ENCODE data around the gene UNKL. TPM values are rescaled to one million over a fixed set of nuclear protein-coding genes. Genes with fewer than 3 reads are reported as not detected.

UNKL gene
- total RNA-seq, 1 donor from 2014 or later, result 26.2 TPM

GRCh38 chr16:1345651-1346421, 68.7 kb downstream of the UNKL start:
- Mint-ChIP-seq H3K4me1 (peaks cover 9% of the 10 kb centered on the region), H3K9me3 (no peaks in the 10 kb centered on the region), H3K27ac (ENCODE audit: unreplicated experiment) (no peak overlapping the region), H3K4me3 (no peak overlapping the region), H3K36me3 (ENCODE audit: low read depth) (no peaks in the 10 kb centered on the region), H3K27me3 (ENCODE audit: low read depth) (peaks cover 13% of the 10 kb centered on the region)
- no peak for TF ChIP-seq CTCF (conservative IDR thresholded peaks at IDR 0.05)
- DNase-seq (ENCODE audit: low read depth, low spot score), result no peak

GRCh38 chr16:1345087-1345486, 69.4 kb downstream of the UNKL start:
- no peak for TF ChIP-seq CTCF (conservative IDR thresholded peaks at IDR 0.05)
- DNase-seq (ENCODE audit: low read depth, low spot score), result no peak
- Mint-ChIP-seq H3K4me3 (no peak overlapping the region), H3K9me3 (no peaks in the 10 kb centered on the region), H3K27ac (ENCODE audit: unreplicated experiment) (no peak overlapping the region), H3K27me3 (ENCODE audit: low read depth) (peaks cover 16% of the 10 kb centered on the region), H3K36me3 (ENCODE audit: low read depth) (no peaks in the 10 kb centered on the region), H3K4me1 (peaks cover 9% of the 10 kb centered on the region)

GRCh38 chr16:1344499-1344898, 70.0 kb downstream of the UNKL start:
- TF ChIP-seq CTCF (conservative IDR thresholded peaks at IDR 0.05), result no peak
- Mint-ChIP-seq H3K9me3 (no peaks in the 10 kb centered on the region), H3K4me1 (peaks cover 9% of the 10 kb centered on the region), H3K4me3 (no peak overlapping the region), H3K27me3 (ENCODE audit: low read depth) (peaks cover 16% of the 10 kb centered on the region), H3K27ac (ENCODE audit: unreplicated experiment) (no peak overlapping the region), H3K36me3 (ENCODE audit: low read depth) (no peaks in the 10 kb centered on the region)
- DNase-seq (ENCODE audit: low read depth, low spot score), result no peak

GRCh38 chr16:1343428-1344242, 70.9 kb downstream of the UNKL start:
- H3K27me3 Mint-ChIP-seq (ENCODE audit: low read depth), result peaks cover 16% of the 10 kb centered on the region
- H3K9me3 Mint-ChIP-seq, result no peaks in the 10 kb centered on the region
- H3K4me1 Mint-ChIP-seq, result peaks cover 9% of the 10 kb centered on the region
- H3K36me3 Mint-ChIP-seq (ENCODE audit: low read depth), result no peaks in the 10 kb centered on the region
- DNase-seq (ENCODE audit: low read depth, low spot score), result no peak
- peak overlapping the region; percentile 89 for H3K4me3 Mint-ChIP-seq
- H3K27ac Mint-ChIP-seq (ENCODE audit: unreplicated experiment), result peak overlapping the region; percentile 75
- TF ChIP-seq CTCF (conservative IDR thresholded peaks at IDR 0.05), result no peak

- Mint-ChIP-seq H3K9me3 (no peaks in the 10 kb centered on the region), H3K4me3 (peak overlapping the region; percentile 89), H3K27ac (ENCODE audit: unreplicated experiment) (peak overlapping the region; percentile 75), H3K36me3 (ENCODE audit: low read depth) (no peaks in the 10 kb centered on the region), H3K27me3 (ENCODE audit: low read depth) (peaks cover 16% of the 10 kb centered on the region), H3K4me1 (peaks cover 9% of the 10 kb centered on the region)
- no peak for TF ChIP-seq CTCF (conservative IDR thresholded peaks at IDR 0.05)
- peak; percentile 89 for DNase-seq (ENCODE audit: low read depth, low spot score)
Observed at GRCh38 chr16:1342526-1343427, 71.7 kb downstream of the UNKL start.
